Ovary (tissue), 3 donors: Measurements from ENCODE around the gene KBTBD2.

ENCODE experiments used
- CTCF ChIP-seq, 3 donors: fragments of 450-650 bp in 2 of 3; fragments of 200-600 bp in 1 of 3; IDR thresholded peaks; one replicate each; pipeline versions ENCODE4 v1.5.1 to v1.8.0; 2016 to 2022; ENCODE audit warnings: antibody characterized with exemption in 3 of 3, mild to moderate bottlenecking in 1 of 3
- POLR2A ChIP-seq: fragments of 450-650 bp; IDR thresholded peaks from one replicate; pipeline ENCODE4 v1.6.1; 2017; ENCODE audit warnings: antibody characterized with exemption, mild to moderate bottlenecking, moderate library complexity
- donor health status: DM: no; HTN: no; CAD: no.

DNA sequence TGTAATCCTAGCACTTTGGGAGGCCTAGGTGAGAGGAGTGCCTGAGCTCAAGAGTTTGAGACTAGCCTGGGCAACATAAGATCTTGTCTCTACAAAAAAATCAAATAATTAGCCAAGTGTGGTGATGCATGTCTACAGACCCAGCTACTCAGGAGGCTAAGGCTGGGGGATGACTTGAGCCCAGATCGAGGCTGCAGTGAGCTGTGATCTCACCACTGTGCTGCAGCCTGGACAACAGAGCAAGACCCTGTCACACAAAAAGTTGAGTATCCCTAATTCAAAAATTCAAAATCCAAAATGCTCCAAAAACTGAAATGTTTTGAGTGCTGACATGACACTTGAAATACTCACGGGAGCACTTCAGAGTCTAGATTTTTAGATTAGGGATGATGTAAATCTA lies 19.1 kb downstream of the KBTBD2 start:
- TF ChIP-seq CTCF (IDR thresholded peaks at IDR 0.05) (no peak), POLR2A (no peak)
